Ascending aorta (tissue), 2 donors: Measurements from ENCODE around the gene SP140L. TPM values are rescaled to one million over a fixed set of nuclear protein-coding genes. Genes with fewer than 3 reads are reported as not detected.

ENCODE experiments used
- DNase-seq, 2 donors: peaks; one replicate each; pipeline ENCODE4 v3.0.0-alpha.2; 2019; ENCODE audit warnings: low spot score in 2 of 2
- H3K27ac ChIP-seq, 2 donors: fragments of 200-600 bp; sonication (generic); one replicate each; pipeline ENCODE4 v1.5.1; 2016 to 2017; ENCODE audit warnings: mild to moderate bottlenecking in 1 of 2
- H3K27me3 ChIP-seq: fragments of 200-600 bp; sonication (generic); one replicate; pipeline ENCODE4 v1.5.1; 2017
- H3K36me3 ChIP-seq, 2 donors: fragments of 200-600 bp; sonication (generic); one replicate each; pipeline ENCODE4 v1.5.1; 2016
- H3K4me1 ChIP-seq, 2 donors: fragments of 200-600 bp; sonication (generic); one replicate each; pipeline ENCODE4 v1.5.1; 2016 to 2017; ENCODE audit warnings: mild to moderate bottlenecking in 1 of 2
- H3K4me3 ChIP-seq, 2 donors: fragments of 200-600 bp; sonication (generic); one replicate each; pipeline ENCODE4 v1.5.1; 2016 to 2017; ENCODE audit warnings: mild to moderate bottlenecking in 1 of 2
- H3K9me3 ChIP-seq, 2 donors: fragments of 200-600 bp; sonication (generic); one replicate each; pipeline ENCODE4 v1.5.1; 2016
- intact Hi-C: fragments of 100-400 bp; cut with DNase I; formaldehyde crosslinking; loops from one replicate; pipeline ENCODE4 v1.15.1; 2023
- total RNA-seq: library from RNA; depleted of rRNA; stranded (reverse); fragments of >200 nt; gene quantifications from one replicate; pipeline ENCODE4 v1.1.0, GENCODE V29; 2016
- TF ChIP-seq, protein P1 (sequence below), 3 experiments: fragments of 200-600 bp in 2 of 3; fragments of 450-650 bp in 1 of 3; sonication (generic) in 2 of 3; IDR thresholded peaks; one replicate each; pipeline ENCODE4 v1.5.1; 2016 to 2019; ENCODE audit warnings: antibody characterized with exemption in 3 of 3, mild to moderate bottlenecking in 1 of 3, moderate library complexity in 1 of 3

Gene SP140L
- total RNA-seq, 1 donor from 2014 or later: 4.0 TPM

DNA sequence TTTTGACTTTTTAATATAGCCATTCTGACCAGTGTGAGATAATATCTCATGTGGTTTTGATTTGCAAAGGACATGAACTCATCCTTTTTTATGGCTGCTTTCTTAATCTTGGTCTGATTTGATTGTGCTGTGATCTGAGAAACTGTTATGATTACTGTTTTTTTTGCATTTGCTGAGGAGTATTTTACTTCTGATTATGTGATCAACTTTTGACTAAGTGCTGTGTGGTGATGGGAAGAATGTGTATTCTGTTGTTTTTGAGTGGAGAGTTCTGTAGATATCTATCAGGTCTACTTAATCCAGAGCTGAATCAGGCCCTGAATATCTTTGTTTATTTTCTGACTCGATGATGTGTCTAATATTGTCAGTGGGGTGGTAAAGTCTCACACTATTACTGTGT is 16.8 kb downstream of the SP140L start:
- no peak for DNase-seq

DNA sequence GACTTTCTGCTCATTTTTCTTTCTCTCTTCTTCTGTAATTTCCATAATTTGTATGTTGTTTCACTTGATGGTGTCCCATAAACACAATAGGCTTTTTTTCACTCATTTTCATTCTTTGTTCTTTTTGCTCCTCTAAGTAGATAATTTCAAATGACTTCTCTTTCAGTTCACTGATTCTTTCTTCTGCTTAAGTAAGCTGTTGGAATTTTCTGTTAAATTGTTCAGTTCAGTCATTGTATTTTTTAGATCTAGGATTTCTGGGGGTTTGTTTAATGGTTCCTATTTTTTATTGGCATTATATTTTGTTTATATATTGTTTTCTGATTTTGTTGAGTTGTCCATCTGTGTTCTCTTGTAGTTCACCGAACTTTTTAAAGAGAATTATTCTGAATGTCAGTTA is 19.5 kb downstream of the SP140L start:
- H3K9me3 ChIP-seq: peaks cover 0 to 7% of the 10 kb centered on the region in 2 donors
- peaks cover 0 to 11% of the 10 kb centered on the region in 2 donors for H3K36me3 ChIP-seq
- no peaks in the 10 kb centered on the region for H3K27me3 ChIP-seq
- no peak overlapping the region for H3K4me3 ChIP-seq
- DNase-seq: no peak
- intact Hi-C loops: no loop called here
- no peak overlapping the region for H3K27ac ChIP-seq
- TF ChIP-seq, protein P1, sequence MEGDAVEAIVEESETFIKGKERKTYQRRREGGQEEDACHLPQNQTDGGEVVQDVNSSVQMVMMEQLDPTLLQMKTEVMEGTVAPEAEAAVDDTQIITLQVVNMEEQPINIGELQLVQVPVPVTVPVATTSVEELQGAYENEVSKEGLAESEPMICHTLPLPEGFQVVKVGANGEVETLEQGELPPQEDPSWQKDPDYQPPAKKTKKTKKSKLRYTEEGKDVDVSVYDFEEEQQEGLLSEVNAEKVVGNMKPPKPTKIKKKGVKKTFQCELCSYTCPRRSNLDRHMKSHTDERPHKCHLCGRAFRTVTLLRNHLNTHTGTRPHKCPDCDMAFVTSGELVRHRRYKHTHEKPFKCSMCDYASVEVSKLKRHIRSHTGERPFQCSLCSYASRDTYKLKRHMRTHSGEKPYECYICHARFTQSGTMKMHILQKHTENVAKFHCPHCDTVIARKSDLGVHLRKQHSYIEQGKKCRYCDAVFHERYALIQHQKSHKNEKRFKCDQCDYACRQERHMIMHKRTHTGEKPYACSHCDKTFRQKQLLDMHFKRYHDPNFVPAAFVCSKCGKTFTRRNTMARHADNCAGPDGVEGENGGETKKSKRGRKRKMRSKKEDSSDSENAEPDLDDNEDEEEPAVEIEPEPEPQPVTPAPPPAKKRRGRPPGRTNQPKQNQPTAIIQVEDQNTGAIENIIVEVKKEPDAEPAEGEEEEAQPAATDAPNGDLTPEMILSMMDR (IDR thresholded peaks at IDR 0.05): no peak
- H3K4me1 ChIP-seq: no peaks in the 10 kb centered on the region

More for the DNA sequence above, 16.8 kb downstream of the SP140L start:
- no peaks in the 10 kb centered on the region for H3K4me1 ChIP-seq
- no peaks in the 10 kb centered on the region for H3K27me3 ChIP-seq
- H3K36me3 ChIP-seq: peaks cover 0 to 11% of the 10 kb centered on the region in 2 donors
- intact Hi-C loops: no loop called here
- no peak overlapping the region for H3K4me3 ChIP-seq
- H3K9me3 ChIP-seq: peaks cover 0 to 7% of the 10 kb centered on the region in 2 donors
- TF ChIP-seq, protein P1 (IDR thresholded peaks at IDR 0.05): no peak
- no peak overlapping the region for H3K27ac ChIP-seq

DNA sequence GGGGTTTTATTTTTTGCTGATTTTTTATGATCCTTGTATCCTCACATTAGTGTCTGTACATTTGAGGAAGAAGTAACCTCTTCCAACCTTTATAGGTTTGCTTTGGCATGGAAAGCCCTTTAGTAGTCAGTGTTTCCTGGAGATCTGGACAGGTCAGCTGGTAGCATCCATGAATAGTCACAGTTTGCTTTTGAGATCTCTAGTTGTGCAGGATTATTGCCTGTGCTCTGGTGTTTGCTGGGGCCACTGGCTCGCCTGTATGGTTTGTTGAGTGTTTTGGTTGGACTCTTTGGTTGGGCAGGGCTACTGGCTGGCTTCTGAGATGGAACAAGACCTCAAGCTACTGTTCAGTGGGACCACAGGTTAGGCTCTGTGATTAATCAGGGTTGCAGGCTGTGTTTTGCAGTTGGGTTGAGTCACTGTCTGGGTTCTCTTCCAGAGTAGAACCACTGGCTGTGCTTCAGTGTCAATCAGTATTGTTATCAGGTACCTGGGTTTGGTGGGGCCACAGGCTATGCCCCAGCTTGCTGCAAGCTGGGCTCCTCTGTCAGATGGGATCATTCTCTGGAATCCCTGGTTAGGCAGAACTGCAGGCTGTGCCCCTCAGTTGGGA is 20.0 kb downstream of the SP140L start:
- DNase-seq: no peak
- intact Hi-C loops: no loop called here
- H3K27me3 ChIP-seq: no peaks in the 10 kb centered on the region
- no peak overlapping the region for H3K27ac ChIP-seq
- TF ChIP-seq, protein P1 (IDR thresholded peaks at IDR 0.05): no peak
- peaks cover 0 to 11% of the 10 kb centered on the region in 2 donors for H3K36me3 ChIP-seq
- H3K4me1 ChIP-seq: no peaks in the 10 kb centered on the region
- H3K4me3 ChIP-seq: no peak overlapping the region
- peaks cover 0 to 7% of the 10 kb centered on the region in 2 donors for H3K9me3 ChIP-seq

DNA sequence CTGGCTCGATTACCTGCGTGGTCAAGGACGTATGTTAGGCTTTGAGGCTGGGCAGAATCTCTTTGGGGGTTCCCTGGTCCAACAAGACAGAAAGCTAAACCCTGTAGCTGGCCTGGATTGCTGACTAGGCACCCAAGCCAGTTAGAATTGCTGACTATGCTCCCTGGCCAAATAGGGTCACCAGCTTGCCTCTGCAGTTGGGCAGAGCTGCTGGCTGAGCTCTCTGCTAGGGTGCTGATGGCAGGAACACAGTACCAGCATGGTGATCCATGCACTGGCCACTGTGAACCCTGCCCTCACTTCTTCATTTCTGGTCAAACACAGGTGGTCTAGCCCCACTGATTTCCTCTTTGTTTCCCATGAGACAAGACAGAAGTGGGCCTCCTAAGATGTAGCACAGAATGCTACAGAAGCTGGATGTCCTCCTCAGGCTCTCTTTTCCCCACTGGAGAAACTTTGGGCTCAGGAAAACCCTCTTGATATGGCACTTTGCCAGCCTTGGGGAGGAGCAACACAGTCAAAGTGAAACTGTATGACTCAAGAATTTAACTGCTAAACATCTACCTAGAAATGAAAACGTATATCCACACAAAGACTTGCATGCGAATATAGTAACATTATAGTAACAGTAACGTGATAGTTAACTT is 20.8 kb downstream of the SP140L start:
- Histone ChIP-seq H3K36me3 (peaks cover 0 to 11% of the 10 kb centered on the region in 2 donors), H3K27me3 (no peaks in the 10 kb centered on the region), H3K9me3 (peaks cover 0 to 7% of the 10 kb centered on the region in 2 donors), H3K4me1 (no peaks in the 10 kb centered on the region), H3K4me3 (no peak overlapping the region), H3K27ac (no peak overlapping the region)
- no peak for DNase-seq
- intact Hi-C loops: no loop called here
- TF ChIP-seq, protein P1 (IDR thresholded peaks at IDR 0.05): no peak

DNA sequence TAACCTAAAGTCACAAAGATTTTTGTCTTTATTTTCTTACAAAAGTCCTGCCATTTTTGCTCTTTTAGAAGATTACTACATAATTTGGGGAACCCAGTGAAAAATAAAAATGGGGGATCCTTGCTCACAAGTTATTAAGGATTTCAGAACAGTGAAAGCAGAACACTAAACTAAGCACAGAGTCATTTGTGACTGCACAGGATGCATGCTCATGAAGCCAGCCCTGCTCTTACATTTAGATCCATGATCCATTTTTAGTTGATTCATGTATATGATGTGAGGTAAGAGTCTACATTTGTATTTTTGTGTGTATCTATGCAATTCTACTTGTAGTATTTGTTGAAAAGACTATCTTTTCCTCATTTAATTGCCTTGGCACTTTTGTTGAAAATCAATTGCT is 21.8 kb downstream of the SP140L start:
- no peaks in the 10 kb centered on the region for H3K27me3 ChIP-seq
- H3K4me3 ChIP-seq: no peak overlapping the region
- H3K9me3 ChIP-seq: peaks cover 0 to 7% of the 10 kb centered on the region in 2 donors
- no peak overlapping the region for H3K27ac ChIP-seq
- H3K4me1 ChIP-seq: no peaks in the 10 kb centered on the region
- no peak for DNase-seq
- H3K36me3 ChIP-seq: peaks cover 0 to 11% of the 10 kb centered on the region in 2 donors
- intact Hi-C loops: no loop called here
- TF ChIP-seq, protein P1 (IDR thresholded peaks at IDR 0.05): no peak
